Epithelial cell of prostate (primary cell): ENCODE results near the gene CDON.
"Not testable (repeated sequence)": the region's sequence is repeated elsewhere in the genome, so short reads cannot be mapped to it uniquely, and the experiment has no call there.

Experiments used
- DNase-seq: peaks from one replicate; pipeline ENCODE4 v3.0.0-alpha.2; 2011; ENCODE audit warnings: low read depth, low spot score
- H3K27ac ChIP-seq: fragments of 450-650 bp; 2 replicates; pipeline ENCODE4 v1.5.1; 2017; ENCODE audit warnings: mild to moderate bottlenecking

CDON gene

DNA sequence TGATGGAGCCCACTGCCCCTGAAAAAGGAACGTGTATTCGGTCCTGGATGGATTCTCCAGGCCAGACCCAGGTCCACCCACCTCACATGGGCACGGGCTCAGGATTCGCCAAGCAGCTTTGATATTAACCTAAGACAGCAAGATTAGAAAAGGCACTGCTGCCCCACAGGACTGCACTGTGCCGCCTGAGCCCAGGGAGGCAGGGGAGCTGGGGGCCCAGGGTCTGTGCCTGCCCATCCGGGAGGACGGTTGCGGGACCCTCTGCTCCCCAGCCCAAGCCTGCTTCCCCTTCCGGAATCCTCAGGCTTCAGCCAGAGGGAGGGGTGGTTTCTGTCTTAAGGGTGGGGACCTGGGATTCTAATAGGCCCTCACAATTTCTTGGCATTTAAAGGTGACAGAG is 130.4 kb downstream of the CDON start:
- H3K27ac ChIP-seq: no peak overlapping the region
- DNase-seq: no peak

DNA sequence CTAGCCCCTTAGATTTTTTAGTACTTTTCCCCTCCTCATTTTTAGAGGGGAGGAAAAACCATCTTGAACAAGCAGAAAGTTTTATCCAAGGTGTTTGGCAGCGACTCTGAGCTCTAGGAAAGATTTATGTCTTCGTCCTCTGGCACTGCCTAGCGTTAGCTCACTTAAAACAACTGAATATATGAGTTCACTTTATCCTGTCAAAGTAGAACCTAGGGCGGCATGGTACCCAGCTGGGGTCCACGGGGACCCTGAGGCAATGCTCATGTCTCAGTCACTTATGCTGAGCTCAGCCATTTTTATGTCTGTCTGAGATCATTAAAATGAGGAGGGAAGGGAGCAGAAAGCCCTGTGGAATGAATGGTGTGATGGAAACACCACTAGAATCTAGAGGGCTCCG is 131.0 kb downstream of the CDON start:
- DNase-seq: no peak

DNA sequence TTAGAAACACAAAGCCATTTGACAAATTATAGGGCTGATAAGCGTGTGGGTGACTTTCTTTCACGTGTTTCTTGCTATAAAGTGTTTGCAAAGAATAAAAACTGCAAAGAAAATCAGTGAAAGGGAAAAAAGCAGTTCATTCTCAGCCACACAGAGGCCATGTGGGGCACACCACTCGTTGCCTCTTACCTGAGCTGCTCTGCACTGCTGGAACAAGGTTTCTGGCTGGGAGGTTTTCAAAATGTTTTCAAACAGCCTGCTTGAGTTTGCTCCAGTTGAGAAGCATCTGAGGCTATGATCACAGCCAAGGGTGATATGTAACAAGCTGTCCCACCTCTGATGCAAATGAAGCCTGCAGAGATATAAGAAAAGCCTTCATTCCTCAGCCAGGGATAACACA is 131.6 kb downstream of the CDON start:
- no peak overlapping the region for H3K27ac ChIP-seq
- no peak for DNase-seq

More for the DNA sequence above, 131.0 kb downstream of the CDON start:
- no peak overlapping the region for H3K27ac ChIP-seq

DNA sequence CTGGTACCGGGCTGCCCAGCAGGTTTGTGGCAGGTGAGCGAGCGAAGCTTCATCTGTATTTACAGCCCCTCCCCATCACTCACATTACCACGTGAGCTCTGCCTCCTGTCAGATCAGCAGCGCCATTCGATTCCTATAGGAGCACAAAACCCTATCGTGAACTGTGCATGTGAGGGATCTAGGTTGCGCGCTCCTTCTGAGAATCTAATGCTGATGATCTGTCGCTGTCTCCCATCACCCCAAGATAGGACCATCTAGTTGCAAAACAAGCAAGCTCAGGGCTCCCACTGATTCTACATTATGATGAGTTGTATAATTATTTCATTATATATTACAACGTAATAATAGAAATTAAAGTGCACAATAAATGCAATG is 132.6 kb downstream of the CDON start:
- no peak overlapping the region for H3K27ac ChIP-seq
- no peak for DNase-seq

DNA sequence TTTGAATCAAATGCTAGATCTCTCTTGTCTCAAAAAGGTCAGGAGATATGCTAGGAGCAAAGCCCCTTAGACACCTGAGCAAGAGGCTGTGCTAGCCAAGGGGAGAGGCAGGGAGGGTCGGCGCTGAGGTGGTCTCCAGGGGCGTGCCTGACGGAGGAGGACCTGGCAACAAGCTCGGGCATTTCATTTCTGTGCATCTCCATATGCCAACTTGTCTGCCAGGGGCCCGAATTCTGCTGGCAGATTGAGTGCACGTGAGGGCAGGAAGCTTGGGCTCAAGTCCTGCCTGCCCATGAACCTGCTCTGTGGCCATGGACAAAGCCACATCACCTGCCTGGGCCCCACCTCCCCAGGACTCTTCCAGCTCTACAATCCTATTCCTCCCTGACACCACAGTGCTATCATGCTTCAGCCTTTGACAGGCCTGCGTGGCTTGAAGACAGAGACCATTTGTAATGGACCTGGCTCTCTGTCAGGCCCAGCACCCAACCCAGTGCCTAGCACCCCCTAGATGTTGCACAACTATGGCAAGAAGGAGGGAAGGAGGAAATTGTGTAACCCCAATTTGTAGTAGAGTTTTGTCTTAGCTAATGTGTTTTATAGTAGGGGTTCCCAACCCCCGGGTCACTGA is 133.1 kb downstream of the CDON start:
- no peak for DNase-seq
- no peak overlapping the region for H3K27ac ChIP-seq

DNA sequence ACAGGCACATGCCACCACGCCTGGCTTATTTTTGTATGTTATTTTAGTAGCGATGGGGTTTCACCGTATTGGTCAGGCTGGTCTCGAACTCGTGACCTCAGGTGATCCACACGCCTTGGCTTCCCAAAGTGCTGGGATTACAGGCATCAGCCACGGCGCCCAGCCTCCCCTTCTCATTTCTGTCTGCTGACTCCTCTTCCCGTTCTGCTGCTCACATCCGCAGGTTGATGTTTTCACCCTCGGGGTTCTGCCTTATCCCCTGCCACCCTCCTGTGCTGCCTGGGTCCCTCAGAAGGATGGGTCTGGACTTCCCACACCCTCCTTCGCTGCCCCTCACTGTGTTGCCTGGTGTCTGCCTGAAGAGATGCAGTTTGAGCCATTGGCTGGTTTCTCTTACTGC is 136.0 kb downstream of the CDON start:
- H3K27ac ChIP-seq: no peak overlapping the region

DNA sequence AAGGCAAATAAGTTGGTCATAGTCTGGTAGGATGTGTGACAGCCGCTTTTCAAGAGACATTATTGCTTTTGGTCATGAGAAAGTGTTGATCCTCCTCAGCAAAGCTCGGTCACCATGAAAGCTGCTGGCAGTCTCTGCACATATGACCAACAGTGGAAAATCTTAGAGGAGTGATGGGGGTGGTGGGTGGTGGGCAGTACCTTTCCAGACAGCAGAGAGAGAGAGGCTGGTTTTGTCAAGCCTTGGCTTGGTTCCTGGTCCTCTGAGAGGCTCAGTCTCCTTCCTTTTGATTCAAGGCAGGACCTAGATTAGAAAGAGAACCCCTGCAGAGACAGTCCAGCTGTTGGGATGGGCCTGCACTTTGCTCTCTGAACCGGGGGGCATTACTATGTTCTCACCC is 136.9 kb downstream of the CDON start:
- no peak overlapping the region for H3K27ac ChIP-seq
- no peak for DNase-seq

More for the DNA sequence above, 136.0 kb downstream of the CDON start:
- DNase-seq: no peak

DNA sequence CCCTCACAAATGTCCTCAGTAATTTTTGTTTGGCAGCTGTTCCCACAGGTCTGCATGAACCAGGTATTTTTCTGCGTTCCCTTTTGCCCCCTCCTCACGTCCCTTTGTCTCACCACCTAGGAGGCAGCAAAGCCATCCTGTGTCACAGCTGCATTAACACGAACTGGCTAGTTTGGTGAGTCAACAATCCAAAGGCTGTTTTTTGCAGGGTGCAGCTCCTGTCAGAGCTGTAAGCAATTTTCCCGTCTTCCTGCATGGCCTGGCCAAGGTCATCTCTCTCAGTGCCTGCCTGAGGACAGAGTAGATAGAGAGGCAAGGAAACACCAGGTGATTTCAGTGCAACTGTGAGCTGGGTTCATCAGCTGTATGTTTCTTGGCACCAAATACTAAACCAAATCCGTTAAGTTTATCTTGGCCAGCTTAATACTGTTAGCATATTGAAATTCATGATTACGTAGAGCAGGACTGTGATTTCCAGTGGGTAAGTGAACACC is 137.4 kb downstream of the CDON start:
- H3K27ac ChIP-seq: no peak overlapping the region
- no peak for DNase-seq

DNA sequence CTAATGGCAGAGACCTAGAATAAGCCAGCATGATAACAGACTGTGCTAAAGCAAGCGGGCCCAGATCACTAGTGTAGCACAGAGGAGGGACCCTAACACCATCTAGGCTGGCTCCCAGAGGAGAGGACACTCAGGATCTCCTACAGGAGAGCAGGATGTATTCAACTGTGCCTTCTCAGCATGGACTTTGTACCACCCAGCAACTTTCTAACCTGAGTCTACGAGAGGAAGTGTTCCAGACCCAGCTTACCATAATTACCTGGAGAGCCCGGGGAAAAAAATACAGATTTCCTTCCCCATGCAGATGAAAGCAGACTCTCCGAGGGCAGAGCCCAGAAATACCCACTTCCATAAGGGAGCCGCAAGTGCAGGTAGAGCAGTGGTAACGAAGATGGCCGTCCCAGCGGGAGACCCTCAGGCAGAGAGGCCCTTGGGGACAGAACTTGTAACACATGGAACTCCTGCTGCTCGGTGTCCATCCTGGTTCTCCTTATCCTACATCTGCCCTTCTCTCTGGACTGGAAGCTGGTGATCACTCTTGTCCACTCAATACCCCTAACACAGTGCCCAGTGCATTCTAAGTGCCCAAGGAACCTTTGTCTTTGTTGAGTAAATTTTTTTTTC is 138.2 kb downstream of the CDON start:
- H3K27ac ChIP-seq: no peak overlapping the region
- no peak for DNase-seq

DNA sequence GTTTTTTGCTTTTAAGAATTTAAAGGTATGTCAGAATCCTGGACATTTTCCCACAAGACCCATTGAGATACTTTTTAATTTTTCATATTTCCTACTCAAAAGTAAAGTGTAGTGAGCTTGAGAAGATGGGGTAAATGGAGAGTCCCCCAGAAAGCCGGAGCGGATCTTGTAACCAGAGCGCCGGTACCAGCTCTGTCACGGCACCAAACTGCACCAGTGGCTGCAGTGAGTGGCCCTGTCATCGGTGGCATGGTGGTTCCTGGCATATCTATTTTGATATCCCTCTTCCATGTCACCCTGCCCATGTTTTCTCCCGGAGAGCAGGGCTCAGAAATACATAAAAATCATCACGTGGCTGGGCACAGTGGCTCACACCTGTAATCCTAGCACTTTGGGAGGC is 139.0 kb downstream of the CDON start:
- no peak for DNase-seq
- H3K27ac ChIP-seq: no peak overlapping the region

DNA sequence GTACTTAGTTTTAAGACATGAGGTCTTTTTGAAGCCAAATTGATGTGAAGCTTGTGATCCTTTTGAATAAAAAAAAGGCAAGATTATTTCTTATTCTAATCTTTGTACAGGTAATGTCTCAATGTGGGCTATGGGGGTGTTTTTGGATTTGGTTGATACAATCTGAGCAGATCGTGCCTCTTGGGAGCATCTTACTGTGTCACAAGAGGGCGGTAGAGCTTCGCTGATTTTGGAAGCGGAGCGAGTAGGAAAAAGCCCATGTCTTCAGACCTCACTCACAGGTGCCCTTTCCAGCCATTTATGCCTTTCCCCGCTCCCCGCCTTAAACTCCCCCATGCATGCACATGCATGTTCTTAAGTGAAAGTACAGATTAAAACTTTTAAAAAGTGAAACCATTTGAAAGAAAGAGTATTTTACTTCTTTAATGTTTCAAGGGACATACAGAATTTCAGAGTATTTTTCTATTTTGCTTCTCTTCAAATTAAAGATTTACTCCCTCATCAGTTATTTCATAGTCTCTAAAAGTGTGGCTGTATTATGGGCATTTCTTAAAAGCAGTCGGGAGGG is 139.6 kb downstream of the CDON start:
- H3K27ac ChIP-seq: no peak overlapping the region
- peak; percentile 6 for DNase-seq

DNA sequence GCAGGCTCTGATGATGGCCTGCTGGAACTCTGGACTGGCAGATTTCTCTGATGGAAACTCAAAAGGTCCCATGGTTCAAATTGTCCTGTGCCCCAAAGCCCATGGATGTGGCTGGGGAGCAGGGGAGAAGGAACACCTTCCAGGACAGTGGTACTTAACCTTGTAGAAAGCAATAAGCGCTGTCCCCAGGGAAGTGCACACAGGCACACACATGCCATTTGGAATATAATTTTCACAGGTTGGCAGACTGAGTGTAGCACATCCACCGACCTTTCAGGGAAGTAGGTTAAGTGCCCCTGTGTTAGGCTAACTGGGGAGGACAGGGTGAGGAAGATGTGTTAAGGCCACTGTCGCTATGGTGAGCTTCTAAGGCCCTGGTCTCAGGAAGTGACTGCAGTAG is 140.5 kb downstream of the CDON start:
- DNase-seq: no peak
- H3K27ac ChIP-seq: no peak overlapping the region

DNA sequence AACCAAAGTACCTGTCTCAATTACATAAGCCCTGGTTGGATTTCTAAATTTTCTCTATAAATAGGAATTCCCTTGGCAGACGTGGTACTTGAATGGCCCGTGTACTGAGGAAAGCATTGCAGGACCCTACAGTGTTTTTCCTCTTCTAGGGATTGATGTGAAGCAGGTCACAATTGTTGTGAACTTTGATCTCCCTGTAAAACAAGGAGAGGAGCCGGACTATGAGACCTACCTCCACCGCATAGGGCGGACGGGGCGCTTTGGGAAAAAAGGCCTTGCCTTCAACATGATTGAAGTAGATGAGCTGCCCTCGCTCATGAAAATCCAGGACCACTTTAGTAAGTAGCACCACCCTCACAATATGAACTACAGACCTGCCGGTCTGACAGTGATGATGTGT is 141.6 kb downstream of the CDON start:
- no peak for DNase-seq
- H3K27ac ChIP-seq: no peak overlapping the region

DNA sequence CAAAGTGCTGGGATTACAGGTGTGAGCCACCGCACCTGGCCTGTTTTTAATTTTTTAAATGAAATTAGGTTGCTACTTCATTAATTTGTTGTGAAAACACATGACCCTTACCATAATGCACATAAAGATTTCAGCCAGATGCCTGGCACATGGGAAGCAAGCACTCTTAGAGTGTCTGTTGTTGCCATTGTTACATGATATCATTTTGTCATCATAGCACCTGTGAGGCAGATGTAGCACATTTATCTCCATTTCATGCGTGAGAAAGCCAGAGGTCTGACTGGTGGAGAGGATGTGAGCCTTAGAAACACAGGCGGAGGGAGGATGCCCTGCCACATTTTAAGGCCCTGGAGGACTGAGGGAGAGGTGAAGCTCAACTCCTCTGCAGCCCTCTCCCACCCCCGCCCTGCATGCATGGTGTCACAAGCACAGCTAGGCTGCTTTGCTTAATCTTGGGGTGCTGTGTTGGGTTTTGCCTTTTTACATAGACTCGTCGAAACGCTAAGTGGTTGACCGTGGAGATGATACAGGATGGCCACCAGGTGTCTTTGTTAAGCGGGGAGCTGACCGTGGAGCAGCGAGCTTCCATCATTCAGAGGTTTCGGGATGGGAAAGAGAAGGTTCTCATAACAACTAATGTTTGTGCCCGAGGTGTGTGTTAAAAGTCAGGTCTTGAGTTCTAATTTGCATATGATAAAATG is 144.4 kb downstream of the CDON start:
- H3K27ac ChIP-seq: no peak overlapping the region
- no peak for DNase-seq

DNA sequence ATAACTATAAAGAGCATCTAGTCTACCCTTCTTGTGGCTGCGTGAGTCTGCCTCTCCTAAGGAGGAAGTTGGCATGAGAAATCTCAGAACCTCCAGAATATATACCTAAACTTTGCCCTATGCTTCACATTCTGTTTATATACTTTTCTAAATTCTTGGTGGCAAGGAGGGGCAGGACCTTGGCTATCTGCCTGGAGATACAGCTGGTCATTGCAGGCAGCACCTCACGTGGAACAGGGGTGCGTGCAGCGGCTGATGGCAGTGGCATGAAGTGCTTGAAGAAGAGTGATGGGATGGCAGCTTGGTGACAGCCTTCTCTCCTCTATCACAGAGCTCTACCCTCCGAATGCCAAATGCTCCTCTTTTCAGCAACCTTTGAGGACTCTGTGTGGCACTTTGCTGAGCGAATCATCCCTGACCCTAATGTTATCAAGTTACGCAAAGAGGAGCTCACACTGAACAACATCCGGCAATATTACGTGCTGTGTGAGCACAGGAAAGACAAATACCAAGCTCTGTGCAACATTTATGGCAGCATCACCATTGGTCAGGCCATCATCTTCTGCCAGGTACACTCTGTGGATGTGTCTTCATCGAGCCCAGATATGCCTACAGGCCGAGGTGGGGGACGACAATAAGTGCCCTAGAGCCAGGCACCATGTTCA is 145.9 kb downstream of the CDON start:
- no peak overlapping the region for H3K27ac ChIP-seq
- no peak for DNase-seq

DNA sequence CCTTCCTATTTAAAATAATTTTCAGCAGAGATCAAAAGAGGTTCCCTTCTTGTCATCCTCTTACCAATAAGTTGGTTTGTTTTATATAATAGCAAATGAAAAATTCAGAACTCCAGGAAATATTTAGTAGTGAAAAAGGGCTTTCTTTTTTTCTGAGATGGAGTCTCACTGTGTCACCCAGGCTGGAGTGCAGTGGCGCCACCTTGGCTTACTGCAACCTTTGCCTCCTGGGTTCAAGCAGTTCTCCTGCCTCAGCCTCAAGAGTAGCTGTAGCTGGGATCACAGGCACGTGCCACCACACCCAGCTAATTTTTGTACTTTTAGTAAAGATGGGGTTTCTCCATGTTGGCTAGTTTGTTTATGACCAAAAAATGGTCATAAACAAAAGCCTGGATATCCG is 148.1 kb downstream of the CDON start:
- not testable (repeated sequence) for H3K27ac ChIP-seq, DNase-seq

DNA sequence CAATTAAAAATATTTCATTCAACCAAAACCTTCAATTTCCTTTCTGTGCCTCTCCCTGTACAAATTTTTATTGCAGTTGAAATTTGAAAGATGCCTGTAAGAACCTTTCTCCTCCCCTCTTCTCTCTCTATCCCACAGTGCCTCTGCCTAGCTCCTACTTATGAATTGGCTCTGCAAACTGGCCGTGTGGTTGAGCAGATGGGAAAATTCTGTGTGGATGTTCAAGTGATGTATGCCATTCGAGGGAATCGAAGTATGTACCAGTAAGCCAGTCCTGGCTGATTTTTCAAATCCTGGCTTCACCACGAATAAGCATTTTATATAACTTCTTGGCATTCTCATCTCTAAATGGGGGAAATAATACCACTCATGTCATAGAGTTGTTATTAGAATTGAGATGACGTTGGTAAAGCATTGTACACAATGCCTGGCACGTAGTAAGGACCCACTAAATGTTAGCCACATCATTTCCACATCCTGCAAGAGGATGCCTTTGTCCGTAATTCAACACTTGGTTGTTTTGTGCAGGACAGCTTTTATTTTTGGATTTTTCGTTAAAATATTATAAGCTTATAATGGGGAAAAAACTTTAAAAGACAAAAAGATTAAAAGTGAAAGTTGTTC is 152.3 kb downstream of the CDON start:
- H3K27ac ChIP-seq: no peak overlapping the region
- DNase-seq: no peak
